ENCODE data around the gene PTPRC.
"Not testable (repeated sequence)": the region's sequence is repeated elsewhere in the genome, so short reads cannot be mapped to it uniquely, and the experiment has no call there.

The PTPRC gene, protein sequence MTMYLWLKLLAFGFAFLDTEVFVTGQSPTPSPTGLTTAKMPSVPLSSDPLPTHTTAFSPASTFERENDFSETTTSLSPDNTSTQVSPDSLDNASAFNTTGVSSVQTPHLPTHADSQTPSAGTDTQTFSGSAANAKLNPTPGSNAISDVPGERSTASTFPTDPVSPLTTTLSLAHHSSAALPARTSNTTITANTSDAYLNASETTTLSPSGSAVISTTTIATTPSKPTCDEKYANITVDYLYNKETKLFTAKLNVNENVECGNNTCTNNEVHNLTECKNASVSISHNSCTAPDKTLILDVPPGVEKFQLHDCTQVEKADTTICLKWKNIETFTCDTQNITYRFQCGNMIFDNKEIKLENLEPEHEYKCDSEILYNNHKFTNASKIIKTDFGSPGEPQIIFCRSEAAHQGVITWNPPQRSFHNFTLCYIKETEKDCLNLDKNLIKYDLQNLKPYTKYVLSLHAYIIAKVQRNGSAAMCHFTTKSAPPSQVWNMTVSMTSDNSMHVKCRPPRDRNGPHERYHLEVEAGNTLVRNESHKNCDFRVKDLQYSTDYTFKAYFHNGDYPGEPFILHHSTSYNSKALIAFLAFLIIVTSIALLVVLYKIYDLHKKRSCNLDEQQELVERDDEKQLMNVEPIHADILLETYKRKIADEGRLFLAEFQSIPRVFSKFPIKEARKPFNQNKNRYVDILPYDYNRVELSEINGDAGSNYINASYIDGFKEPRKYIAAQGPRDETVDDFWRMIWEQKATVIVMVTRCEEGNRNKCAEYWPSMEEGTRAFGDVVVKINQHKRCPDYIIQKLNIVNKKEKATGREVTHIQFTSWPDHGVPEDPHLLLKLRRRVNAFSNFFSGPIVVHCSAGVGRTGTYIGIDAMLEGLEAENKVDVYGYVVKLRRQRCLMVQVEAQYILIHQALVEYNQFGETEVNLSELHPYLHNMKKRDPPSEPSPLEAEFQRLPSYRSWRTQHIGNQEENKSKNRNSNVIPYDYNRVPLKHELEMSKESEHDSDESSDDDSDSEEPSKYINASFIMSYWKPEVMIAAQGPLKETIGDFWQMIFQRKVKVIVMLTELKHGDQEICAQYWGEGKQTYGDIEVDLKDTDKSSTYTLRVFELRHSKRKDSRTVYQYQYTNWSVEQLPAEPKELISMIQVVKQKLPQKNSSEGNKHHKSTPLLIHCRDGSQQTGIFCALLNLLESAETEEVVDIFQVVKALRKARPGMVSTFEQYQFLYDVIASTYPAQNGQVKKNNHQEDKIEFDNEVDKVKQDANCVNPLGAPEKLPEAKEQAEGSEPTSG (N-terminal part only)

DNA sequence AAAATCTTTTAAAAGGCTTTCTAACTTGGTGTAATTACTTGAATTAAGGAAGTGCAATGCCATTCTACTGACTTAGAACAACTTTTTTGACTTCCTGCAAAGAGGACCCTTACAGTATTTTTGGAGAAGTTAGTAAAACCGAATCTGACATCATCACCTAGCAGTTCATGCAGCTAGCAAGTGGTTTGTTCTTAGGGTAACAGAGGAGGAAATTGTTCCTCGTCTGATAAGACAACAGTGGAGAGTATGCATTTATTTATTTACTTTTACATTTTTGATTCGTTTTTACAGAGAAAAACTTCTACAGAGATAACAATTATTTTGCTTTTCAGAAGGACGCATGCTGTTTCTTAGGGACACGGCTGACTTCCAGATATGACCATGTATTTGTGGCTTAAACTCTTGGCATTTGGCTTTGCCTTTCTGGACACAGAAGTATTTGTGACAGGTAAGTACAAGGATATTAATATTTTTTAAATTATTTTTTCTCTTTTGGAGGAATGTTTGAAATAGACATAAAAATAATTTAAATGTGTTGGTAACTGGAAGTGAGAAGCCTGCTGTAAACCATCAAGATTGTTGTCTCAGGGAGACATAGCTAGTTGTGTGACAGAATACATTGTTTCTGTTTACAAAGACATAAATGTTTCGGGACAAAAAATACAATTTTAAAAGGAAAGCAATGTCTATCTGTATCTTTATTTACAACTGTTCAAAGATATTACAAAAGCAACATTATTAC lies at the start of gene PTPRC:
Gene PTPRC, plus strand, starts transcription at position 147 of the 742 bp plus-strand sequence. Its CDS starts 229 bp downstream, at position 376.
- DNase-seq (ENCODE audit: low read depth), result no peak

DNA sequence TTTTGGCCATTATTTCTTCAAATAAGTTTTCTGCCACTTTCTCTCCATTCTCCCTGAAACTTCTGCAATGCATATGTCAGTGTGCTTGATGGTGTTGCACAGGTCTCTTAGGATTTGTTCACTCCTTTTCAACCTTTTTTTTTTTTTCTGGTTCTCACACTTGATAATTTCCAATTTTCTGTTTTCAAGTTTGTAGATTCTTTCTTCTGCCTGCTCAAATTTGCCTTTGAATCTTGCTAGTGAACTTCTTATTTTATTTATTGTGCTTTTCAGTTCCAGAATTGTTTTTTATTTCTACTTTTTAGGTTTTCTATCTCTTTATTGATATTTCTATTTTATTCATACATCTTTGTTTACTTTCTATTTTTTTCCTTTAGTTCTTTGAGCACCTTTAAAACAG lies 48.4 kb upstream of the PTPRC start:
- no peak for DNase-seq (ENCODE audit: low read depth)

DNA sequence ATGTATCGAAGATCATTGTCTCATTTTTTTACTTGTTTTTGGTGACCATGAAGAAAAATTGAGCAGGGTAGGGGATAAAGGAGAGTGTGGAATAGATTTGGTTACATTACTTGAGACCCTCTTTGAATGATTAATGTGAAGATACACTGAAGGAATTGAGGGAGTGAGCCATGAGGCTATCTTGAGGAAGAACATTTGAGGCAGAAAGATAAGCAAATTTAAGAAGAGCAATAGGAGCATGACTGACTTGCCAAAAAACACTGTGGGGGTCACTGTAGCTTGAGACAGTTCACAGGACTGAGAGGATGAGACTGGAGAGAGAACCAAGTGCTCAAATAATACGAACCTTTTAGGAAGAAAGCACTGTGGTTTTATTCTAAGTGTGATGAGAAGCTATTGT lies 43.1 kb upstream of the PTPRC start:
- DNase-seq (ENCODE audit: low read depth), result no peak

DNA sequence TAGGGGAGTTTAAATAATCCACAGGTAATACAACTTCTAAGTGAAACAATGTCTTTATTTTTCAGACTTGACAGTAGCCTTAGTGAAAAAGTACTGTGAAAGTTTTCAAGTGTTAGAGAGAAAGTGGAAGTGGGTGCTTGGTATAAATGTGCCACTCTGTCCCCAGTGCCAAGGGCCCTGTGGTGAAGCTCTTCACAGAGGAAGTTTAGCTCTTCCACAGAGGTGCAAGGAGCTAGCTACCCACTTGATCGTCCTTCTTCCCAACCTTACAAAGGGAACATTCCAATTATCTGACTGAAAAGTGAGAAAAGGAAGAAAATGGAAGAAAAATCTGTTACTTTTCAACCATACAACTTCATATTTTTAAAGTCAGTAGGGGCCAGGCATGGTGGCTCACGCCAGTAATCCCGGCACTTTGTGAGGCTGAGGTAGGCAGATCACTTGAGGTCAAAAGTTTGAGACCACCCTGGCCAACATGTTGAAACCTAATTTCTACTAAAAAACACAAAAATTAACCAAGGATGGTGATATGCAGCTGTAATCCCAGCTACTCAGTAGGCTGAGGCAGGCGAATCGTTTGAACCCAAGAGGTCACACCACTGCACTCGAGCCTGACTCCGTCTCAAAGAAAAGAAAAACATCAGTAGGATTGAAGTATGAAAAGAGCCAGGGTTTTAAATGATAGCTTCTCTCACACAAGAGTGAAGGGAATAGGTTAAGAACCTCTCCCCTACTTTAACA lies 41.0 kb upstream of the PTPRC start:
- no peak for DNase-seq (ENCODE audit: low read depth)

DNA sequence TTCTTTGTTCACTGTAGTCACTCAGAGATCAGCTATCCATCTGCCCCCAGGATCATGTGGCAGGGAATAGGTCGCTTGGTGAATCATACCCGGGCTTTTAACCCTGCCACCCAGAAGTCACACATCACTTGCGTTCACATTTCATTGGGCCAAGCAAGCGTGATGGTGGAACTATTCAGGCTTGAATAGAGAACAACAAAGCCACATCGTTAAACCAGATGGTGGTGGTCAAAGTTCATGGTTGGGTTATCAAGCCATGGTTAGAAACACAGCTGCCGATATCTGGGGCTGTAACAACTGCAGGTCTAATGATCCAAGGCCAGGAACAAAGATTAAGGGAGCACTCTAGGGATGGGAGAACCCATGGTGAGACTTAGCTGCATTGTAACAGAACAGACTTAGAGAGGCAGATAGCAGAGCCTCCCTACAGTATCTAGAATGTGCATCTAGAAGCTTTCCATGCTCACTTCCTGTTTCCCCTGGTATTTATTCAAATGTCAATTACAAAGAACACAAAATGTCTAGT lies 40.0 kb upstream of the PTPRC start:
- no peak for DNase-seq (ENCODE audit: low read depth)

DNA sequence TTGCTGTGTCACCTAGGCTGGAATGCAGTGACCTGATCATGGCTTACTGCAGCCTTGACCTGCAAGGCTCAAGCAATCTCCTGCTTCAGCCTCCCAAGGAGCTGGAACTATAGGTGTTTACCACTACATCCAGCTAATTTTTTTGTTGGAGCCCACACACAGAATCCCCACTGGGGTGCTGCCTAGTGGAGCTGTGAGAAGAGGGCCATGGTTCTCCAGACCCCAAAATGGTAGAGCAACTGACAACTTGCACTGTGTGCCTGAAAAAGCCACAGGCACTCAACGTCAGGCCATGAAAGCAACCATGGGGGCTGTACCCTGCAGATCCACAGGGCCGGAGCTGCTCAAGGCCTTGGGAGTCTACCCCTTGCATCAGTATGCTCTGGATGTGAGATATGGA lies 39.1 kb upstream of the PTPRC start:
- no peak for DNase-seq (ENCODE audit: low read depth)

DNA sequence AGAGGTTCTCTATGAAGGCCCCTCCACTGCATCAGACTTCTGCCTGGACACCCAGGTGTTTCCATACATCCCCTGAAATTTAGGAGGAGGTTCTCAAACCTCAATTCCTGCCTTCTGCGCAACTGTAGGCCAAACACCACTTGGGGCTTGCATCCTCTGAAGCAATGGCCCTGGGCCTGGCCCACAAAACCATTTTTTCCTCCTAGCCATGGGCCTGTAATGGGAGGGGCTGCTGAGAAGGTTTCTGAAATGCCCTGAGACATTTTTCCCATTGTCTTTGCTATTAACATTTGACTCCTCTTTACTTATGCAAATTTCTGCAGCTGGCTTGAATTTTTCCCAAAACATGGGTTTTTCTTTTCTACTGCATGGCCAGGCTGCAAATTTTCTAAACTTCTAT lies 37.9 kb upstream of the PTPRC start:
- no peak for DNase-seq (ENCODE audit: low read depth)

DNA sequence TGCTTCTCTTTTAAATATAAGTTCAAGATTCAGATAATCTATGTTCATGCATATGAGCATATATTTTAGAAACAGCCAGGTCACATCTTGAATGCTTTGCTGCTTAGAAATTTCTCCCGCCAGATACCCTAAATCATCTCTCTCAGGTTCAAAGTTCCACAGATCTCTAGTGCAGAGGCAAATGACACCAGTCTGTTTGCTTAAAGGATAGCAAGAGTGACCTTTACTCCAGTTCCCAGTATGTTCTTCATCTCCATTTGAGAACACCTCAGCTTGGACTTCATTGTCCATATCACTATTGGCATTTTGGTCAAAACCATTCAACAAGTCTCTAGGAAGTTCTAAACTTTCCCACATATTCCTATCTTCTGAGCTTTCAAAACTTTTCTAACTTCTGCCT lies 37.5 kb upstream of the PTPRC start:
- DNase-seq (ENCODE audit: low read depth), result not testable (repeated sequence)

DNA sequence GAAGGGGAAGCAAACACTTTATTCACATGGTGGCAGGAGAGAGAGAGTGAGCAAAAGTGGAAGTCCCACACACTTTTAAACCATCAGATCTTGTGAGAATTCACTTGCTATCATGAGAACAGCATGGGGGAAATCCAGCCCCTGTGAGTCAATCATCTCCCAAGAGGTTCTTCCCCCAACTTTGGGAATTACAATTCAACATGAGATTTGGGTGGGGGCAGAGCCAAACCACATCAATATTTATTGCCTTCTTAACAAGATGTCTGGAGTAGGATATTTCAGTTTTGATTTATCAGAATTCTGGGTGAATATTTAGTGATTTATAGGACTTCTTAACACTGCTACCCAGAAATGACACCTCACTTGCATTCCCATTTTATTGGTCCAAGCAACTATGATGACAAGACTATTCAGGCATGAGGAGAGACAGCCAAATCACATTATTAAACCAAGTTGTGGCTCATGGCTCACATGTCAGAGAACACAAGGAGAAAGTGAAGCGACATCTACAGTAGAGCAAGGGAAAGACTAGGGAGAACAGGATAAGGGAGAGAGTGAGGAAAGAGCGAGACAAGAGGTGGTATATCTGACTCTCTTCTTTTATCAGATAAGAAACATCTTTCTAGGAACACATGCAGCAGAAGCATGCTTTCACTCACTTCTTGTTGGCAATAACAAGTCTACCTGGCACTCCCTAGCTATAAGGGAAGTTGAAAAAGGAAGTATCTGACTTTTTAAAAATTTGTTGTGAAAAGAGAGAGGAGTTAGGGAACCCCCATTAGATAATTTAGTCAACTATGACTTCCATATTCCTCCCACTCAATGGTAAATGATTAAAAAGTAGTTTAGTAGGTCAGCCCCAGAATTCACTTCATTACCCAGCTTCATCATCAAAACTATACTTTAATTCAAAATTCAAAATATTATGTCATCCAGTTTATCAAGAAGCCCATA lies 36.6 kb upstream of the PTPRC start:
- no peak for DNase-seq (ENCODE audit: low read depth)

DNA sequence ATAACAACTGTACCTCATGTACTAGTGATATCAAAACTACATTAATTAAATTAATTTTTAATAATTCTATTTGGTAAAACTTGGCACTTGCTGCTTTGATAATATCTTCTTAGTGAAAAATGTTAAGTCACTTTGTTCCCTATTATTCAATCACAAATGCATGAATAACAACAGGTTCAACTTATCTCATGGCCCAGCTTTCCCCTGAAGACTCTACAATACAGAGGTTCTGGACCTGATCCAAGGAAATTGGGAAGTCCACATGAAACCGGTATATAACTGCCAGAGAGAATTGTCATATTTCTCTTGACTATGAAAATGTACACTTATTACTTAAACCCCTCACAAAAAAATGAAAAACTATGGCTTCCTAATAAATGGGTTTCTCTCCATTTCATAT lies 33.9 kb upstream of the PTPRC start:
- DNase-seq (ENCODE audit: low read depth), result no peak

DNA sequence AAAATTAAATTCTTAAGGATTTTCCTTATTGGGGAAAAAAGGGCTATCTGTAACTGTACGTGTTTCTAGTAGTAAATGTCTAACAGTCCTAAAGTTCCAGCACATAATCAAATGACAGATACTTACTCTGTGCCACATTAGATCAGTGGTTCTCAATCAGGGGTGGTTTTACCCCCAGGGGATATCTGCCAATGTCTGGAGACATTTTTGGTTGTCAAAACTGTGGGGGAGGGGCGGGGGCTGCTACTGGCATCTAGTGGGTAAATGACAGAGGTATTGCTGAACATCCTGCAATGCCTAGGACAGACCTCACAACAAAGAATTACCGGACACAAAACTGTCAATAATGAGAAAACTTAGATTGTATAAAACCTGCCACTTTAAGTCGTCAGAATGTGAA lies 33.4 kb upstream of the PTPRC start:
- DNase-seq (ENCODE audit: low read depth), result no peak

DNA sequence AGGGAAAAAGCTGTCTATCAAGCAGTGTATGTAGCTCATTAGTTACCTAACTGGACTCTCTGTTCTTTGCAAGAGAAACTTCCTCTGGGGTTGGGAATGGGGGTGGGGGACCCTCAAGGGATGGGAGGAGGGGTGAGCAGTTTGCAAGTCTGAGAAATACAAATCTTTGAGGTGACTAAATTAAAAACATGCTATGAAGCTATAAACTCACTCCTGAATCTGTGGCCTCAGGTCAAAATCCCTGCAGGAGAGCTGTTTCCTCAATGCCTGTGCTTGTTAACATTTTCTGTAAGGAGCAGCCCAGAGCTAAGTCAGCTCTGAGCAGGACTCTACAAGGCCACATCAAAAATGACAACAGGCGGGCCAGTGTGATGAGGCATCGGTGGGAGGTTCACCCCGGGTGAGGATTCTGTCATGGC lies 32.8 kb upstream of the PTPRC start:
- DNase-seq (ENCODE audit: low read depth), result no peak

DNA sequence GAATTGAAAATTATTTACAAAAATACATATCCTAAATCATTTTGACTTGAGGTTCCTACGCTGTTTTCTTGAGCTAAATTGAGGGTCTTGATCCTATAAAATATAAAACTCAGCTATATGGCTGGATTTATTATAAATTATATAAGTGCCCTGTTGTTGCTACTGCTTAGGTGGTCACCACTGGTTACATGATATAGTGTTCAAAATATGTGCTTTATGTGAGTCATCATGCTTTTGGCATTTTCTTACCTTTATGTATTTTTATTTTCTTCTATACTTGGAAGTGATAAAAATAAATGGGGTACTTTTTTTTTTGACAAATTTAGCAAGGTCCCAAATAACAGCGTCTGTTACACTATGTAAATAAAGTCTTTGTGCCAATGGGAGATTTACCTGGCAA lies 31.1 kb upstream of the PTPRC start:
- DNase-seq (ENCODE audit: low read depth), result no peak

DNA sequence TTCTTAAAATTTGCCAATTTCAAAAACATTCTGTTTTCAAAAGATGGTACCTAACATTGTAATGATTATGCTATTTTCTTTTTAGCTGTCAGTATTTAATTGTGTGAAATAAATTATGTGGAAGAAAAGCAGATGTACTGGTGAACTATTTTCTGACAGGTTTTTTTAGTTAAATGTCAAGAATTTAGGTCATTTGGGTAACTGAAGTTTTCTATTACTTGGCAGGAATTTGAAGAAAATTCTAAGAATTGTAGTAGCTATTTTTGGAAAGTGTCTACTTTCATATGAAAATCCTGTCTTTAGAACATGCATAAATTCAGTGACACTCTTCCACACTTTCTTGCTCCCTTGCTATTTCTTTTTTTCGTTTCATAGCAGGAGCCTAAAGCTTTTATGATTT lies 28.5 kb upstream of the PTPRC start:
- DNase-seq (ENCODE audit: low read depth), result no peak

DNA sequence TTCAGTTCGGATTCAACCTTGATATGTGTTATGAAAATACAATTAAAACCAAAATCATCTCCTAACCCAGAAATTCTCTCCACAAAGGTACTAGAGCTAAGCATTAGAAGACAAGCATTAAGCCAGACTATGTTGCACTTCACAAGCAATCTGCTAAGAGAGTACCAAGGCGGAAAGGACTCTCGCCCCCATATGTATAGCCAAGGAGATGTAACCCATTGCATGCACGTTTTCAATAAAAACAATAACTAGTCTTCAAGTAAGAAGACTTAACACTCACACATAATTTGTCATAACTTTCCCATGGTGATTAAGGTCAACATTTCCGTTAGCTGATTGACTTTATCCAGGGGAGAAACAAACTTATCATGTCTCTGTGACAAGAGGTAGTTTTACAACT lies 27.6 kb upstream of the PTPRC start:
- DNase-seq (ENCODE audit: low read depth), result no peak

DNA sequence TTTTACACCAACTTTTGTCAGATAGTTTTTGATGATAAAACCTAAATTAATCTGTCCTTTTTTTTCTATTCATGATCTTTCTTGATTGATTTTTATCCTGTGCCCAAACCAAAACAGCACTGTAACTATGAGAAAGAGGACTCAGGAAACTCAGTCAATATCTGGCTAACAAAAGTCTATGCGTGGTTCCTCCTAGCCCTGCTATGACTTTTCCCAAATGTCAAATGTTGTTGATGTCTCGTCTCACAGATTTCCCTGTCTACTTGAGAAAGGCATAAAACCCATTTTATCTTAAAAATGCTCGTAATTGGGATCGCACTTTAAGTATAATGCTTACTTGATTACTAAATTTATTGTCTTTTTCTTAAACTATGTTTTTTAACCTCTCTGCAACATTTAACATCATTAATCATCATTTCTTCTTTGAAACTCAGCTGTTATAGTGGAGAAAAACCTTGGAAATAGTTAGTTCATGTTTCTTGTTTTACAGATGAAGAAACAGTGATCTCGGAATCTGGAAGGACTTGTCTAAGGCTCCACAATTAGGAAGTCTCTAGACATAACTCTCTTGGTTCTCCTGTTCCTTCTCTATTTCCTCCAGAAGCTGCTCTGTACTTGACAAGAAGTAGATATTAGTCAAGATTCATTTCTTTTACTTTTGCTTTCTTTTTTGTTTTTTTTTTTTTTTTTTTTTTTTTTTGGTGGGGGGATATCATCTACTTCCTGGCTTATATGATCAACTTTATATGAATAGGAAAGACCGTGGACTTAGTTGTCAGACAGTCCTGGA lies 26.2 kb upstream of the PTPRC start:
- DNase-seq (ENCODE audit: low read depth), result no peak

DNA sequence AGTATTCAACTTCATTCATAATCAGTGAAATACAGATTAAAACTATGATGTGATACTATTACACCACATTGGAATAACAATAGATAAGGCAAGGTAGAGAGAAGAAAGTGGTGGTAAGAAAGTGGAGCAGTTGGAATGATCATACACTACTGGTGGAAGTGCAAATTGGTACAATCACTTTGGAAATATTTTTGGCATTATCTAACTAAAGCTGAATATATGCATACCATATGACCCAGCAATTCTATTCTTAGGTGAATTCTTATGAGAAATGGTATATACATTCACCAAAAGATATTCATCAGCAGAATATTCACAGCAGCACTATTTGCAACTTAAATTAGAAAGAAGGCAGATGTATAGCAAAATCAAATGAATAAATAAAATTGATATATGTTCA lies 21.4 kb upstream of the PTPRC start:
- DNase-seq (ENCODE audit: low read depth), result no peak

DNA sequence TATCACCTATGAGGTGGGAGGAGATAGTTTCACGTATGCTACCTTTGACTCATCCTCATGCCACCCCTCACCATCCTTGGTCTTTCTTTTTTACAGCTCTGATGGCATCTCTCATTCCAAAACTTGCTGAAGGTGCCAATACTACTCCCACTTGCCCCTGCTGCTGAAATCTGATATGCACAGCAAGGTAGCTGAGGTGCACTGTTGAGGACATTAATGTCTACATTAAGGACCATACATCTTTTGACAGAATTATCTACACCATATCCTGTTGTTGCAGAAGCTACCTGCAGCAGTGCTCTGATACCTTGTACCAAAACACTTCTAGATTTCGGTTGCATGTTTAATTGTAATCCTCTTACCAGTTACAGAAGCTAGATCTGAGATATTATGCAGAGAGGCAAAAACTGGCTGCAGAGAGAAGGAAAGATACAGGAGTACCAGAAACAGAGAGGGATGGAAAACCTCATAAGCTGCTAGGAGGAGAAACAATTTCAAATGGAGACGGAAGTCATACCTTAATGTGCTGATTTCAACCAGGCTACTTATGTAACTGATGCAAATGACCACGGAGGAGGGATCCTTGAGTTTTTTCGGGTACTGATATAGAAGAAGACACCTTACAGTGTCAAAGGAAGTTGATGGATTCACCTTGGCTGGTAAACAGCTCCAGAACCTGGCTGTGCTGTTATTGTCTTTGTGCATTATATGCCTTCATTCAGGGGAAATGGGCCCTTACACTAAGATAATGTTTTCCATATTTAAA lies 19.3 kb upstream of the PTPRC start:
- DNase-seq (ENCODE audit: low read depth), result no peak
